Fibroblast of mammary gland (primary cell): Measurements from ENCODE around the gene MCAT.

ENCODE experiments used
- DNase-seq: peaks from one replicate; pipeline ENCODE4 v3.0.0-alpha.2; 2010; ENCODE audit warnings: low read depth
- H3K4me3 ChIP-seq: 2 replicates; pipeline ENCODE4 v1.5.1; 2011; ENCODE audit warnings: low read depth, mild to moderate bottlenecking, low read length, moderate library complexity; ENCODE audit not compliant: control insufficient read depth
- TF ChIP-seq, protein P1 (sequence below): conservative IDR thresholded peaks from 2 replicates; pipeline ENCODE4 v1.5.1; 2011; ENCODE audit warnings: low read depth, low read length, inconsistent platforms; ENCODE audit not compliant: control insufficient read depth, insufficient read depth

Gene MCAT

DNA sequence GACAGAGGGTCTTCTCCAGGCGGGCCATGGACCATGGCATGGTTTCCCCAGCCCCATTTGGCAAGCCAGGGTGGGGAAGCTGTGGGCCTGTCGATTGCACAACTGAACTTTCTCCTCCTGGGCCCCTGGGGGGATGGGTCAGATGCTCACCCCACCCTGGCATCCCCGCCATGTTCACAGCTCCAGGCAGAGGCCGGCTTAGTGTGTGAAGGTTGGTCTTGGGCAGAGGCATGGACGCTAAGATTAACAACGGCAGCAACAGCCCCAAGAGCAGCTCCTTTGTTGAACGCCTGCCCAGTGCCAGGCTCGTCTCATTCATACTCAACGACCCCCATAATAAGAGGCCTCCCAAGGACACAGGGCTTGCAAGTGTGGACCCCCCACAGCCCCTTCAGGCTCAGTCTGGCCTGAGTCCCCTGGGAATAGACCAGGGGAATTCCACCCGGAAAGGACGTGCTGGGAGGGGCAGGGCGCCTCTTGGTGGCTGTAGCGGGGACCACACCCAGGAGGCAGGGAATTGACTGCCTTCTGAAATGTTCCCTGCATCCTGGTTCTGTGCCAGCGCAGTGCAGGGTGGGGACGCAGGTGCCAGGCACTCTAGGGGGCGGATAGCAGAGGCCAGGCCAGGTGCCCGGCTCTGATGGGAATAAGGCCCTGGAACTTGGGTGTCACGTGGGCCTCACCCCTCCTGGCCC, 16.4 kb upstream of the MCAT start:
- no peak overlapping the region for H3K4me3 ChIP-seq
- TF ChIP-seq, protein P1, sequence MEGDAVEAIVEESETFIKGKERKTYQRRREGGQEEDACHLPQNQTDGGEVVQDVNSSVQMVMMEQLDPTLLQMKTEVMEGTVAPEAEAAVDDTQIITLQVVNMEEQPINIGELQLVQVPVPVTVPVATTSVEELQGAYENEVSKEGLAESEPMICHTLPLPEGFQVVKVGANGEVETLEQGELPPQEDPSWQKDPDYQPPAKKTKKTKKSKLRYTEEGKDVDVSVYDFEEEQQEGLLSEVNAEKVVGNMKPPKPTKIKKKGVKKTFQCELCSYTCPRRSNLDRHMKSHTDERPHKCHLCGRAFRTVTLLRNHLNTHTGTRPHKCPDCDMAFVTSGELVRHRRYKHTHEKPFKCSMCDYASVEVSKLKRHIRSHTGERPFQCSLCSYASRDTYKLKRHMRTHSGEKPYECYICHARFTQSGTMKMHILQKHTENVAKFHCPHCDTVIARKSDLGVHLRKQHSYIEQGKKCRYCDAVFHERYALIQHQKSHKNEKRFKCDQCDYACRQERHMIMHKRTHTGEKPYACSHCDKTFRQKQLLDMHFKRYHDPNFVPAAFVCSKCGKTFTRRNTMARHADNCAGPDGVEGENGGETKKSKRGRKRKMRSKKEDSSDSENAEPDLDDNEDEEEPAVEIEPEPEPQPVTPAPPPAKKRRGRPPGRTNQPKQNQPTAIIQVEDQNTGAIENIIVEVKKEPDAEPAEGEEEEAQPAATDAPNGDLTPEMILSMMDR = peak; percentile 25
- DNase-seq = no peak

DNA sequence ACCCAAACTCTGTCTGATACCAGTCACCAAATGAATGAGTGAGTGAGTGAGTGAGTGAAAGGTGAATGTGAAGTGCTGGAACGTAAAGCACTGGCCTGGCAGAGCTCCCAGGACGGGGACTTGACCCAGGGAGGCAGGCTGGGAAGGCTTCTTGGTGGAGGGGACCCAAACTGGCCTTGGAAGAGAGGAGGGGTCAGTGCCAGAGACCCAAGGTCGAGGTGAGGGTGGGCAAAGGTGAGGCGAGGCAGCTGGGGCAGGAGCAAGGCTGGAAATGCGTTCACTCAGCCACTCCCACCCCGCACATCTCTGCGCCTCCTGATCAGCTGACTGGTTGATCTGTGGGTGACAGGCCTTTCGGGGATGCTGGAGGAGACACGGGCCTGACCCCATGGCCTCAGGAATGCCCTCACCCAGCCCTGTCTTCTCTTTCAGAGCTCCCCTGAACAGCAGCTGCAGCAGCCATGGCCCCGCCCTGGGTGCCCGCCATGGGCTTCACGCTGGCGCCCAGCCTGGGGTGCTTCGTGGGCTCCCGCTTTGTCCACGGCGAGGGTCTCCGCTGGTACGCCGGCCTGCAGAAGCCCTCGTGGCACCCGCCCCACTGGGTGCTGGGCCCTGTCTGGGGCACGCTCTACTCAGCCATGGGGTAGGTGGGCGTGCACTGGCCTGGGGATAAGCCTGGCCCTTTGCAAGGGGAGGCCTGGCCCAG, 15.7 kb upstream of the MCAT start:
- H3K4me3 ChIP-seq = no peak overlapping the region
- no peak for DNase-seq
- TF ChIP-seq, protein P1 = no peak

DNA sequence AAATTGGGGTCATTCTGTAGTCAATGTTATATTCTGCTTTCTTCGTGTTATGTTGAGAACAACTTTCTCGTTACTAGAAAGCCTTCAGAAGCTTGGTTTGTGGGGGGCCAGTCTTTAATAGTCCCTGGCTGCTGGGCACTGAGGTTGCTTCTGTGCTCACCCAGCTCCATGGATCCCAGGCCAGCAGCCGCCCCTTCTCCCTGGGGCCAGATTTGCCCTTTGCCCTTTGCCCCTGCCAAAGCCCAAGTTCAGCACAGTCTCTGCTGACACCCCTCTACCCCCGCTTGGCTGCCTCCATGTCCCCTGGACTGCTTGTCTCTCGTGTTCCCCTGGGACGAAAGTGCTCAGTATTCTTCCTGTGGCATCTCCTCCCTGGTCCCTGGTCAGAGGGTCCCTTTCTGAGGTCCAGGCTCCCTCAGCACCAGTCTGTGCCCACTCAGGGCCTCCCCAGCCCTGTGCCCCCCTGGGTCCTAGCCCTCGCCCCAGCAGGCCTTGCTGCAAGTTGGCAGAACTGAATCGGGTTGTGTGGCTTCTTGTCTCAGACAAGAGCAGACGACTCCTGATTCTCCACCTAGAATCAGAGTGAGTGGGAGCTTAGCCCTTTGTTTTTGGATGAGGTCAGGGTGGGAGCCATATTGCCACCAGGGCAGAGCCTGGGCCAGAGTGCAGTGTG, 14.8 kb upstream of the MCAT start:
- no peak overlapping the region for H3K4me3 ChIP-seq
- TF ChIP-seq, protein P1 = no peak
- DNase-seq = no peak

DNA sequence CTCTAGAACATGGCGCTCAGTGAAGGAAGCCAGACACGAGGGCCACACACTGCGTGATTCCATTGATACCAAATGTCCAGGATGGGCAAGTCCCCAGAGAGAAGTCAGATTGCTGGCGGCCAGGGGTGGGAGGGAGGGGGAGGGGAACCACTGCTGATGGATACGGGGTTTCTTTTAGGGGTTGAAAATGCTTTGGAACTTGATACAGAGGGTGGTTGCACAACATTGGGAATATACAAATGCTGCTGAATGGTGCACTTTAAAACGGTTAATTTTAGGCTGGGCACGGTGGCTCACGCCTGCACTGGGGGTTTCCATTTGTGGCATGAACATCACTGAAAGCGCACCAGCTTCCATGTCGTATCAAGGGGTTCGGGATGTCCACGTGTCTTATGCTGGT, 13.2 kb upstream of the MCAT start:
- DNase-seq = no peak
- TF ChIP-seq, protein P1 = no peak
- H3K4me3 ChIP-seq = no peak overlapping the region

DNA sequence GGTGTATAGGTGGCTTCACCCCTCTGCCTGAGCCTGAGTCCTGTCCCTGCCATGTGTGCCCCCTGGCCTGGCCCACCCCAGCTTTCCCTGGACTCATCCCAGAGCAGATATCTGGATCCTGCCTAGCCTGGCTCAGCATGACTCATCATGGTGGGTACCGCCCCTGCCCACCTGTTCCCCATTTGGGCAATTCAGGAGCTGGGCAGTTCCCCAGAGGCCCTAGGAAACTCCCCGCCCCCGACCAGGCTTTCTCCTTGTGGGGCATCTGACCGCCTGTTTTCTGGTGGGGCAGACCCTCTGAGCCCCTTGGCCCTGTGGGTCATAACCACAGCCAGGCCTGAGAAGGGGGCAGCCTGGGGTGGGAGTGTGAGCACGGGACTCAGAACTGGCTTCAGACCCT, 12.6 kb upstream of the MCAT start:
- DNase-seq = peak; percentile 35
- no peak overlapping the region for H3K4me3 ChIP-seq
- TF ChIP-seq, protein P1 = no peak

DNA sequence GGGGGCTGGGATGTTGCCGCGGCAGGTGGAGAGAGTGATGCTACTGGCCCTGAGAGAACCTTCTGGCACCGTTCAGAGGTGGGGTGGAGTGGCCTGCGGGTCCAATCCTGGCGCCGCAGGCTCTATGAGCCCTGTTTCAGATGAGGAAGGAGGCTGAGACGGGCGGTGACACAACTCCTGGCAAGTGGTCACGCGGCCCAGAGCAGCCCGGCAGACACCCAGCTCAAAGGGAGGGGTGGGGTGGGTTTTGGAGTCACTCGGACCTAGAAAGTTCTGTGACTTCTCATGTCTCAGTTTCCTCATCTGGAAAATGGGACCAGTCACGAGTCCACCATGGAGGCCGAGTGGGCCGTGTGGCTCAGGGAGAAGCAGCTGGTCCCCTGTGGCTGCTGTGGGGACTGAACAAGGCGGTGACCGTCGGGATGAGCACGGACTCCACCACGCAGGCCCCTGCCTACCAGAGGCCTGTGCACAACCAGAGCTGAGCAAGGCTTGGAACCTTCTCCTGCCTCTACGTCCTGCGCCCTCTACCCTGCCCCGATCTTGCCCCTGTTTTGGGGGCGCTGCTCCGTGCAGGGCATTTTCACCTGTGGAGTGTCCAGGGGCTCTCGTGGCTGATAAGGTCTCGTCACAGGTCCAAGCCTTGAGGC, 11.8 kb upstream of the MCAT start:
- TF ChIP-seq, protein P1 = no peak
- no peak overlapping the region for H3K4me3 ChIP-seq
- no peak for DNase-seq
